Osteocyte (in vitro differentiated cells): Measurements from ENCODE around the gene TFEB. TPM values are rescaled to one million over a fixed set of nuclear protein-coding genes. Genes with fewer than 3 reads are reported as not detected.
"Not testable (repeated sequence)": the region's sequence is repeated elsewhere in the genome, so short reads cannot be mapped to it uniquely, and the experiment has no call there.

Source experiments
- DNase-seq: peaks from one replicate; pipeline ENCODE4 v3.0.0; 2021; ENCODE audit warnings: mixed read lengths; ENCODE audit not compliant: unreplicated experiment; ENCODE audit errors: extremely low spot score
- H3K27ac Mint-ChIP-seq: one replicate; pipeline ENCODE4 v1.8.0; 2021; ENCODE audit warnings: mild to moderate bottlenecking, mixed read lengths; ENCODE audit not compliant: unreplicated experiment
- H3K27me3 Mint-ChIP-seq: one replicate; pipeline ENCODE4 v1.8.0; 2021; ENCODE audit warnings: mixed read lengths; ENCODE audit not compliant: unreplicated experiment
- H3K36me3 Mint-ChIP-seq: one replicate; pipeline ENCODE4 v1.8.0; 2021; ENCODE audit warnings: mixed read lengths; ENCODE audit not compliant: unreplicated experiment
- H3K4me1 Mint-ChIP-seq: one replicate; pipeline ENCODE4 v1.8.0; 2021; ENCODE audit warnings: mixed read lengths; ENCODE audit not compliant: unreplicated experiment
- H3K4me3 Mint-ChIP-seq: one replicate; pipeline ENCODE4 v1.8.0; 2021; ENCODE audit warnings: mild to moderate bottlenecking, moderate library complexity, mixed read lengths; ENCODE audit not compliant: unreplicated experiment
- H3K9me3 Mint-ChIP-seq: one replicate; pipeline ENCODE4 v1.8.0; 2021; ENCODE audit warnings: mixed read lengths; ENCODE audit not compliant: unreplicated experiment
- total RNA-seq: library from RNA; stranded (reverse); gene quantifications from 2 replicates; pipeline ENCODE4 v1.2.1, GENCODE V29; 2021
- TF ChIP-seq, protein P1 (sequence below): fragments of 200-600 bp; sonication (generic); IDR thresholded peaks from 2 replicates; pipeline ENCODE4 v1.5.0; 2021; ENCODE audit warnings: antibody characterized with exemption, mild to moderate bottlenecking, moderate library complexity

Gene TFEB
- total RNA-seq, 1 donor from 2014 or later, result 11.1 TPM

DNA sequence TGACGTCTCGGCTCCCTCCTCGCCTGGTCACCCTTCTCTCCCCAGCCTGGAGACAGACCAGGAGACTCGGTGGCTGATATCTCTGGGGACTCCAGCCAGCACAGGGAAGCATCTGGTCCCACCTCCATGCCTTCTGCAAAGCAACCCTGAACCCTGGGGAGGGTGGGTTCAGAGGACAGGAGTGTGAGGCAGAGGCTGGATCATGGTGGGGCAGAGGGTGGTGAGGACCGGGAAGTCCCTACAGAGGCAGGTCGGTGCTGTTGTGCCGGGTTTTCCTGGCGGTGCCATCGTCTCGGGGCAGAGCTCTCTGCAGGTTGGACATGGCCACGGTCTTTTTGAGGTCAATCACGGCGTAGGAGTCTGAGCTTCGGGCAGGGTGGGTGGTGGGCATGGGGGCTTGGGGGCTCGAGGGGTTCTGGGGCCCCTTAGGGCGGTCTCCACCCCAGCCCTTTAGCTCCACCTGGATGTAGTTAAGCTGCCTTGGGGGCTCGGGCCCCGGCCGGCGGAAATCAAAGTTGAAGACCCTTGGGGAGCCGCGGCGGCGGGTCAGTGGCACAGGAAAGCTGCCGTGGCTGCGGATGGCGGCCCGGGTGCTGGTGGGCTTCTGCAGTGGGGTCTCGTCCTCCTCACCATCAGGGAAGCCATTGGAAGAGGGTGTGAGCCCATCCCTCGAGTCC, 35.1 kb upstream of the TFEB start:
- TF ChIP-seq, protein P1, sequence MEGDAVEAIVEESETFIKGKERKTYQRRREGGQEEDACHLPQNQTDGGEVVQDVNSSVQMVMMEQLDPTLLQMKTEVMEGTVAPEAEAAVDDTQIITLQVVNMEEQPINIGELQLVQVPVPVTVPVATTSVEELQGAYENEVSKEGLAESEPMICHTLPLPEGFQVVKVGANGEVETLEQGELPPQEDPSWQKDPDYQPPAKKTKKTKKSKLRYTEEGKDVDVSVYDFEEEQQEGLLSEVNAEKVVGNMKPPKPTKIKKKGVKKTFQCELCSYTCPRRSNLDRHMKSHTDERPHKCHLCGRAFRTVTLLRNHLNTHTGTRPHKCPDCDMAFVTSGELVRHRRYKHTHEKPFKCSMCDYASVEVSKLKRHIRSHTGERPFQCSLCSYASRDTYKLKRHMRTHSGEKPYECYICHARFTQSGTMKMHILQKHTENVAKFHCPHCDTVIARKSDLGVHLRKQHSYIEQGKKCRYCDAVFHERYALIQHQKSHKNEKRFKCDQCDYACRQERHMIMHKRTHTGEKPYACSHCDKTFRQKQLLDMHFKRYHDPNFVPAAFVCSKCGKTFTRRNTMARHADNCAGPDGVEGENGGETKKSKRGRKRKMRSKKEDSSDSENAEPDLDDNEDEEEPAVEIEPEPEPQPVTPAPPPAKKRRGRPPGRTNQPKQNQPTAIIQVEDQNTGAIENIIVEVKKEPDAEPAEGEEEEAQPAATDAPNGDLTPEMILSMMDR, result no peak
- no peak overlapping the region for H3K27ac Mint-ChIP-seq
- H3K9me3 Mint-ChIP-seq, result no peaks in the 10 kb centered on the region
- DNase-seq, result no peak
- no peaks in the 10 kb centered on the region for H3K27me3 Mint-ChIP-seq
- no peak overlapping the region for H3K4me3 Mint-ChIP-seq
- peaks cover 10% of the 10 kb centered on the region for H3K4me1 Mint-ChIP-seq
- peaks cover 9% of the 10 kb centered on the region for H3K36me3 Mint-ChIP-seq

DNA sequence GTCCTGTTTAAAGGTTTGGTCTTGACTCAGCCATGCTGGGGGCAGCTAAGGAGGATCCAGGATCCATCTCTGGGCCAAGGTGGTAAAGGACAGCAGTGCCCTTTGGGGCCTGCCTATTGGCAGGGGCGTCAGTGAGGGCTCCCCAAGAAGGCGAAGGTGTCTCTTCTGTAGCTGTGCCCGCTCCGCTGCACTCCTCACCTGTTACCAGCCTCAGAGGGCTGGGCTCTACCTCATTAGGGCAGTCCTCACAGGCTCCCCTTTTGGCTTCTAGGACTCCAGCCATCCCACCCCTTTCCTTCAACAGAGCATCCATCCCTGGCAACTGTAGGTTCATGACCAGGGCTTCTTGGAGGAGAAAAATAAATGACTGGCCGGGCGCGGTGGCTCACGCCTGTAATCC, 34.0 kb upstream of the TFEB start:
- no peak overlapping the region for H3K4me3 Mint-ChIP-seq
- no peak for DNase-seq
- TF ChIP-seq, protein P1, result no peak

DNA sequence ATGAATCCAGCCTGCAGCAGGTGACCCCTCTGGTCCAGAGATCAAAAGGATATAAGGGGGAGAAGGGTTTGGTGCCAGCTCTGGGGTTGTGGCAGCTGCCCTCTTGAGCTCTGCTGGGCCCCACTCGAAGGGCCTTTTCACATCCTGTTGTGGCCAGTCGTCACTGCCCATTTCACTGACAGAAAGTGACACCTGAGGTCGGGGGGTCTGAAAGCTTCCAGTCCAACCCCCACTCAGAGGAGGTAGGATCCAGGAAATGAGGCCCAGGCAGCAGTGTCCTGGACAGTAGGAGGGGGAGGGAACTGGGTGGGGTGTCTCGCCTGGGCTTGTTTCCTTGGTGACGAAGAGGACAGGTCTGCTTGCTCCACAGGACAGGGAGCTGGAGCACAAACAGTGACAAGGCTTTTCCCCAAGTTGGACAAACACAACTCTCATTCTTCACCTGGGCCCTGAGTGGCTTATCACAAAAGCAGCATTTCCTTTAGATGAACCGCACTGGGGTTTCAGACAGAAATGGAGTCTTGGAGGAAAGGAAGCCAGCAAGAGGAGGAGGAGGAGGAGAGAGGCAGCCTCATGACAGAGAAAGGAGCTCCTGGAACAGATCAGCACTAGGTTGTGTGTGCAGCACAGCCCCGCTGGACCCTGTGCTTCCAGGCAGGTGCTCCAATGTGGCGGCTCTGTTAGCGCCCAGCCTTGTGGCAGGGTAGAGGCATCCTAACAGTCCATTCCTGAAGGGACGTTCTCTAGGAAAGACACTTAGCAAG, 33.3 kb upstream of the TFEB start:
- DNase-seq, result no peak
- Mint-ChIP-seq H3K36me3 (peaks cover 9% of the 10 kb centered on the region), H3K27me3 (no peaks in the 10 kb centered on the region), H3K4me3 (no peak overlapping the region), H3K4me1 (peaks cover 10% of the 10 kb centered on the region), H3K9me3 (no peaks in the 10 kb centered on the region), H3K27ac (no peak overlapping the region)
- TF ChIP-seq, protein P1, result no peak

More for the DNA sequence above, 34.0 kb upstream of the TFEB start:
- H3K4me1 Mint-ChIP-seq, result peaks cover 10% of the 10 kb centered on the region
- peaks cover 9% of the 10 kb centered on the region for H3K36me3 Mint-ChIP-seq
- no peak overlapping the region for H3K27ac Mint-ChIP-seq
- no peaks in the 10 kb centered on the region for H3K27me3 Mint-ChIP-seq
- no peaks in the 10 kb centered on the region for H3K9me3 Mint-ChIP-seq

DNA sequence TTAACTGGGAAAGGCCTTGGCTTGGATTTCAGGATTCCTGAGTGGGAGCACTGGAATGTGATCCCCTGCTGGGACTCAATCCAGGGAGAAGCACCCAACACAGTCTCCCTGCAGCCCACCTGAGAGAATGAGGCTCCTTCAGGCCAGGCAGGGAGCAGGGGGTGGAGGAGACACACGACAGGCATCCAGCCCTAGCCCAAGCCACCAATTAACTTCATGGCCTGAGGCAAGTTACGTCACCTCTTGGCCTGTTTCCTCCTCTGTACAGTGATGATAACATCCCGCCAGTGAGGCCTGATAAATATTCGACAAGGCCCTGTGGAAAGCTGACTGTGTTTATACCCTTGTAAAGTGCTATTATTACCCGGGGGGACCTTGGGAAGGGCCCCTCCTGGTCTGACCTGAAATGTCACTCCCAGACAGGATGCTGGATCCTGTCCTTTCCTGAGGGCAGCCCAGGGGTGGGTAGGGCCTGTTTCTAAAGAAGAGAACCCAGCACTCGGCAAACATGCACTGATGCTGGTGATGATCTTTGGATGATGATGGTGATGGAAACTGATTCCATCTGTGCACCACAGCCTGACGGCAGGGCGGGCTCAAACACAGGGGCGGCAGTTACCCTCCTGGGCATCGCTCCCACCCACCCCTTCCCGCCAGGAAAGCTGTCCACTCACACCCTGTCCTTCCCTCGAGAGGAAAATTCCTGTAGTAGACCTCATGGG, 31.9 kb upstream of the TFEB start:
- TF ChIP-seq, protein P1, result no peak
- no peak overlapping the region for H3K27ac Mint-ChIP-seq
- no peaks in the 10 kb centered on the region for H3K27me3 Mint-ChIP-seq
- H3K4me1 Mint-ChIP-seq, result peaks cover 10% of the 10 kb centered on the region
- H3K4me3 Mint-ChIP-seq, result no peak overlapping the region
- no peak for DNase-seq
- H3K36me3 Mint-ChIP-seq, result peaks cover 6% of the 10 kb centered on the region
- H3K9me3 Mint-ChIP-seq, result no peaks in the 10 kb centered on the region

DNA sequence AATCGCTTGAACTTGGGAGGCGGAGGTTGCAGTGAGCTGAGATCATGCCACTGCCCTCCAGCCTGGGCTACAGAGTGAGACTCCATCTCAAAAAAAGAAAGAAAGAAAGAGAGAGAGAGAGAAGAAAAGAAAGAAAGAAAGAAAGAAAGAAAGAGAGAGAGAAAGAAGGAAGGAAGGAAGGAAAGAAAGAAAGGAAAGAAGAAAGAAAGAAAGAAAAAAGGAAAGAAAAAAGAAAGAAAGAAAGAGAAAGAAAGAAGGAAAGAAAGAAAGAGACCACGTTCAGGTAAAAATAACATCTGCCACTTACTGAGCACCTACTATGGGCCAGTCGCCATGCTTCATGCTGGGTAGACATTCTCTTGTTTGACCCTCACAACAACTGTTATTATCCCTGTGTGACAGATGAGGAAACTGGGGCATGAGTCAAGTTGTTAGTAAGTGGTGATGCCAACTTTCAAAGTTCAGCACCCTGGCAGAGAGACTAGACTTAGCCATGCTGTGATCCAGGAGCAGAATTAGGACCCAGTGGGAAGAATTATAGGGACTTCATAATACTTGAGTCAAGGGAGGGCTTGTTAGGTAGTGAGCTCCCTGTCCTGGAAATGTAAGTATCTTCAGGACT, 30.7 kb upstream of the TFEB start:
- H3K9me3 Mint-ChIP-seq, H3K4me3 Mint-ChIP-seq, H3K27ac Mint-ChIP-seq, H3K36me3 Mint-ChIP-seq, DNase-seq, H3K27me3 Mint-ChIP-seq, H3K4me1 Mint-ChIP-seq: not testable (repeated sequence)
